AG09319 (cell line): ENCODE measurements around the gene GABRB1.
"Not testable (repeated sequence)": the region's sequence is repeated elsewhere in the genome, so short reads cannot be mapped to it uniquely, and the experiment has no call there.

Source experiments
- DNase-seq: peaks from one replicate; pipeline ENCODE4 v3.0.0-alpha.2; 2010; ENCODE audit warnings: low read depth; ENCODE audit errors: extremely low read depth
- TF ChIP-seq, protein P1 (sequence below): IDR thresholded peaks from 2 replicates; pipeline ENCODE4 v1.5.1; 2011; ENCODE audit warnings: low read depth, mild to moderate bottlenecking, inconsistent platforms, low read length, moderate library complexity

GABRB1 gene

DNA sequence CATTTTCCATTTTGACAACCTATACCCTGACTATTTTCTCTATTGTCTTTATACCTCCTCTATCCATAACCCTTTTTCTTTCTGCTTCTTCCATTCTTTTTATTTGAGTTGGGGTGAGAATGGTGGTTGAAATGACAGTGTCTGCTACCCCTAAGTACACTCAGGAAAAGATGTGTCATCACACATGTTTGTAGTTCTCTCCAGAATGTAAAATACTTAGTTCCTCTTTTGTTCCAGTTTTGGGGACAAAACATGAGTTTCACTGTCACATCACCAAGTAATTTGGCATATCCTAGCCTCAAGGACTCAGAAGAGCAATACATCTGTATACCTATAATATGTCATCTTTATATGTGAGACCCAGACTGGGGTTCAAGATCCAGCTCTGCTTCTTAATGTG is 341.8 kb downstream of the GABRB1 start:
- no peak for DNase-seq
- TF ChIP-seq, protein P1, sequence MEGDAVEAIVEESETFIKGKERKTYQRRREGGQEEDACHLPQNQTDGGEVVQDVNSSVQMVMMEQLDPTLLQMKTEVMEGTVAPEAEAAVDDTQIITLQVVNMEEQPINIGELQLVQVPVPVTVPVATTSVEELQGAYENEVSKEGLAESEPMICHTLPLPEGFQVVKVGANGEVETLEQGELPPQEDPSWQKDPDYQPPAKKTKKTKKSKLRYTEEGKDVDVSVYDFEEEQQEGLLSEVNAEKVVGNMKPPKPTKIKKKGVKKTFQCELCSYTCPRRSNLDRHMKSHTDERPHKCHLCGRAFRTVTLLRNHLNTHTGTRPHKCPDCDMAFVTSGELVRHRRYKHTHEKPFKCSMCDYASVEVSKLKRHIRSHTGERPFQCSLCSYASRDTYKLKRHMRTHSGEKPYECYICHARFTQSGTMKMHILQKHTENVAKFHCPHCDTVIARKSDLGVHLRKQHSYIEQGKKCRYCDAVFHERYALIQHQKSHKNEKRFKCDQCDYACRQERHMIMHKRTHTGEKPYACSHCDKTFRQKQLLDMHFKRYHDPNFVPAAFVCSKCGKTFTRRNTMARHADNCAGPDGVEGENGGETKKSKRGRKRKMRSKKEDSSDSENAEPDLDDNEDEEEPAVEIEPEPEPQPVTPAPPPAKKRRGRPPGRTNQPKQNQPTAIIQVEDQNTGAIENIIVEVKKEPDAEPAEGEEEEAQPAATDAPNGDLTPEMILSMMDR = no peak

DNA sequence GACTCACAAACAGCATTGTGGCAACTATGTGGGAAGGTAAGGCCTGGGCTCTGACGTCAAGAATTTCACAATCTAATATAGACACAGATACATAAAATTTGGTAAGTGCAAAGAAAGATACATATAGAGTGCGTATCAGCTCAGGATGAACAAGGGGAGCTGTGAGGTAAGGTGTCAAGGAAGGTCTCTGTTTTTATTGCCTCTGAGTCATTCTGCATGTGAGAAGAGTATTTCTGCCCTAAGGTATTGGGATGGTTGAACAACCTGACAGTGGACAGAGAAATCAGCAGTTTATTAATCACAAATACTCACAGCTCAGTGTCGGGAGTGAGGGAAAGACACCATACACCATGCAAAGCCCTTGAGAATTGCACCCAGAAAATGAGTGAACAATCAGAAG is 342.3 kb downstream of the GABRB1 start:
- no peak for DNase-seq
- TF ChIP-seq, protein P1 = no peak

DNA sequence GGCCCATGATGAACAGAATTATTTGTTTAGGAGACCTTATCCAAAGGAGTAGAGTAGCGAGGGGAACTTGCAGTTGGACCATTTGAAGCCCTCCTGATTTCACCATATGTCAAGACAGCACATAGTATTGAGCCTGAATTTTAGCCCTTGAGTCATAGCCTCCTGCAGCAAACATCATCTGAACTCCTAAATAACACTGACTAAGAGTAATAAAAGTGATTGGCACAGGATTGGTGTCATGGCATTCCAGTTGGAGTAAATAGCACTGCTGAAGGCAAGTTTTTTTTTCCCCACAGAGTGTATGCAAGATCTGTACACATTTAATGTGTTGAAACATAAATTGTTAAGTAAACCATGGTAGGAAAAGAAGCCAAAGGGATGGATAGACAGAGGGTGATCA is 343.1 kb downstream of the GABRB1 start:
- DNase-seq = no peak

DNA sequence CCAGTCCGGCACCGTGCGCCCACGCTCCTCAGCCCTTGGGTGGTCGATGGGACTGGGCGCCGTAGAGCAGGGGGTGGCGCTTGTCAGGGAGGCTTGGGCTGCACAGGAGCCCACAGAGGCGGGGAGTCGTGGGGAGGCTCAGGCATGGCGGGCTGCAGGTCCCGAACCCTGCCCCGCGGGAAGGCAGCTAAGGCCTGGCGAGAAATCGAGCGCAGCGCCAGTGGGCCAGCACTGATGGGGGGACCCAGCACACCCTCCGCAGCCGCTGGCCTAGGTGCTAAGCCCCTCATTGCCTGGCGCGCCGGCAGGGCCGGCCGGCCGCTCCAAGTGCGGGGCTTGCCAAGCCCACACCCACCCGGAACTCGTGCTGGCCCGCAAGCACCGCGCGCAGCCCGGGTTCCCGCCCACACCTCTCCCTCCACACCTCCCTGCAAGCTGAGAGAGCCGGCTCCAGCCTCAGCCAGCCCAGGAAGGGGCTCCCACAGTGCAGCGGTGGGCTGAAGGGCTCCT is 346.7 kb downstream of the GABRB1 start:
- not testable (repeated sequence) for DNase-seq

More for the DNA sequence above, 343.1 kb downstream of the GABRB1 start:
- TF ChIP-seq, protein P1 = no peak

DNA sequence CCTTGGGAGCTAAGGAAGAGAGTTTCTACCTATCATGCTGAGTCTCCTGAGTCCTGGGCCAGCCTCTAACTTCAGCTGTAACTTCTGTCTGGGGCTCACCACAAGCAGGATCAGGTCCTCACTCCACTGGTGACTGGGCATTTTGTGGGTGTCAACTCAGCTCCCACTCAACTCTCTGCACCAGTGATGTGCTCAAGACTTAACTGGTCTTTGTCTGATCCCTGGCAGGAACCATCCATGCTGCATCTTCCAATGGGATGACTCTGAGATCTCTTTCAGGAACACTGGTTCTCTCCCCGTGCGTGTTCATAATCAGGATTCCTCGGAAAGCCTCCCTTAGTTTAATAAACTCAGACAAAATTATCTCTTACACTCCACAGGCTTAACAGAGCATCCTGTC is 349.8 kb downstream of the GABRB1 start:
- no peak for DNase-seq
- TF ChIP-seq, protein P1 = no peak

DNA sequence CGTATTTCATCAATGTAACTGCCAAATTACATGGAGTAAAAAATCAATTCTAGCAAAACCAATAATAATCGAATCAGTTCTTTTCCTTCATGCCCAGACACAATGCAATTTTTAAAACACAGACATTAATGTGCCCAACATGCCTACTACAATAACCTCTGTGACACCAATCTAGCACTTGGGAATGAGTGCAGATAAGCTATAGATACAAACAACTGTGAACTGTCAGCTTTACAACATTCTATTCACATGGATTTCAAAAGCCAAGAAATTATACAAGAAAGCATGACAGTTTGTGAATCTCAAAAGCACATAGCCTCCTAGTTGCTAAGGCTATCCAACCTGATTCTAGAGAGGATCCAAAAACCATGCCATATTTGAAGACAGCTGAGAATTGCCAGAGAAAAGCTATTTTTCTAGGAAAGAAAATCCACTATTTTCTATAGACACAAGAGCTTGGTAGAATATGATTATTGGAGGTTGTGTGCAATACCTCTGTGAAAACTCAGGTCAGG is 351.5 kb downstream of the GABRB1 start:
- TF ChIP-seq, protein P1 = no peak
- no peak for DNase-seq

DNA sequence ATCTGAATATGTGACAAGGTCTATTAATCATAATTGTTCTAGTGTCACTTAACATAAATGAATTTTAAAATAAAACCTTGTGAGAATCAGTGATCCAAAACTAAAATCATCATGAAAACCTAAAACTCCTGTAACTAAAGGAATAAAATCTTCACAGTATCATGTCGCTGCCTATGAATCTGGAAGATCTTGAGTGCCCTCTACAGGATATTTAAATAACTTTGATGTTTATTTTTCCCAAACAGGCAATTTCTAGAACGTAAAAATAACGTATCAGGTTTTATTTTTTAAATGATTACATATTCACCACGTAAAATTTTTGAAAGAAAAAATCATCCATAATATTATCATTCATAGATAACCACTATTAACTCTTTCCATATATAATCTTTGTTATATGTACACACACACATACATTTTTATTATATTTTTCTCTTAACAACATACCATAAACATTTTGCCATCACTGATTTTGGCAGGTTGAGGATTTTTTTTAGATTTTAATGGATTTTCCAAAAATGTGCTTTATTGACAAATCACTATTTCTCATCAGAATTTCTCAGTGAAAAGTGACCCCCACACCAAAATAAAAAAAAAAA is 352.6 kb downstream of the GABRB1 start:
- TF ChIP-seq, protein P1 = peak; percentile 47
- no peak for DNase-seq

DNA sequence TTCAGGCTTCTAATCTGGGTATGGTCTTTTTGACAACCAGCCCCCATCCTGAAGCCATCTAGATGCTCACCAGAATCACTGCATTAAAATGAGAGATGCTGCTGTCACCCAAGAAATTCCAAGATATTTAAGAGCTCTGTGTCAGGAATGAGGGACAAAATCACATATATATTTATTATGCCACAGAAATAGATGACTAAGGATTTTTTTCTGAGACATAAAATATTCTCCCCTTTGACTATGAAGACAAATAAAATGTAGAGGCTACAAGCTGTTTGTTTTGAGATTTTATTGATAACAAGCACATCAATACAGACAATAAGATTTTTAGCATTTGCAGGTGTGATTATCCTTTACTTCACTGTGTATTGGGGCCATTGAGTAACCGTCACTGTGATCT is 354.8 kb downstream of the GABRB1 start:
- TF ChIP-seq, protein P1 = no peak

More for the DNA sequence above, 354.8 kb downstream of the GABRB1 start:
- DNase-seq = no peak
